ENCODE measurements around the gene FAM50A. TPM values are rescaled to one million over a fixed set of nuclear protein-coding genes. Genes with fewer than 3 reads are reported as not detected.
"Not testable (repeated sequence)": the region's sequence is repeated elsewhere in the genome, so short reads cannot be mapped to it uniquely, and the experiment has no call there.

The FAM50A gene
- total RNA-seq, 1 experiment from 2014 or later = 53.8 TPM

- no peaks in the 10 kb centered on the region for H3K27me3 ChIP-seq (ENCODE audit: low read length)
- no peak for ATAC-seq
- H3K36me3 ChIP-seq (ENCODE audit: low read depth, low read length) = no peaks in the 10 kb centered on the region
- no peak overlapping the region for H3K4me3 ChIP-seq (ENCODE audit: low read length)
- peaks cover 2% of the 10 kb centered on the region for H3K4me1 ChIP-seq (ENCODE audit: insufficient read depth, low read length)
- TF ChIP-seq EZH2 (IDR thresholded peaks at IDR 0.05; ENCODE audit: low read length, unreplicated experiment) = no peak
- TF ChIP-seq CTCF (conservative IDR thresholded peaks at IDR 0.05; ENCODE audit: low read depth, low read length) = no peak
- TF ChIP-seq EZH2phosphoT487 (IDR thresholded peaks at IDR 0.05; ENCODE audit: borderline replicate concordance, low read length) = no peak
- H3F3A ChIP-seq (ENCODE audit: low read length, unreplicated experiment) = no peaks in the 10 kb centered on the region
- H3K79me2 ChIP-seq (ENCODE audit: low read length) = peaks cover 5% of the 10 kb centered on the region
- no peaks in the 10 kb centered on the region for H3K9me2 ChIP-seq (replicated peaks; ENCODE audit: low read length)
- DNase-seq = no peak
- ChIA-PET POLR2A (ENCODE audit: unreplicated experiment) (no interaction called here), CTCF (no interaction called here)
- intact Hi-C loops (cut with micrococcal nuclease) = no loop called here
- BruUV-seq (replicated peaks) = no TSS peak
- H2AFZ ChIP-seq (ENCODE audit: low read length) = no peak overlapping the region
- H3K9ac ChIP-seq (ENCODE audit: low read length) = no peak overlapping the region
- no peaks in the 10 kb centered on the region for H4K20me1 ChIP-seq (ENCODE audit: low read length)
- no peak overlapping the region for H3K4me2 ChIP-seq (ENCODE audit: low read length)
- H3K9me3 ChIP-seq (ENCODE audit: low read length) = no peaks in the 10 kb centered on the region
- no peak overlapping the region for H3K27ac ChIP-seq (ENCODE audit: low read length)
These were observed 50.8 kb downstream of the FAM50A start for GRCh38 chrX:154494715-154495114.

- Histone ChIP-seq H3K4me3 (ENCODE audit: low read length) (no peak overlapping the region), H3K36me3 (ENCODE audit: low read depth, low read length) (no peaks in the 10 kb centered on the region), H3K27ac (ENCODE audit: low read length) (no peak overlapping the region), H4K20me1 (ENCODE audit: low read length) (no peaks in the 10 kb centered on the region), H3K4me2 (ENCODE audit: low read length) (no peak overlapping the region), H3K4me1 (ENCODE audit: insufficient read depth, low read length) (no peaks in the 10 kb centered on the region), H2AFZ (ENCODE audit: low read length) (no peak overlapping the region), H3K79me2 (ENCODE audit: low read length) (no peaks in the 10 kb centered on the region), H3F3A (ENCODE audit: low read length, unreplicated experiment) (no peaks in the 10 kb centered on the region), H3K9me2 (replicated peaks; ENCODE audit: low read length) (no peaks in the 10 kb centered on the region), H3K9ac (ENCODE audit: low read length) (no peak overlapping the region), H3K27me3 (ENCODE audit: low read length) (no peaks in the 10 kb centered on the region), H3K9me3 (ENCODE audit: low read length) (no peaks in the 10 kb centered on the region)
- ATAC-seq = no peak
- CTCF ChIA-PET = no interaction called here
- no peak for DNase-seq
- no TSS peak for BruUV-seq (replicated peaks)
- intact Hi-C loops (cut with micrococcal nuclease) = no loop called here
- POLR2A ChIA-PET (ENCODE audit: unreplicated experiment) = no interaction called here
- TF ChIP-seq CTCF (conservative IDR thresholded peaks at IDR 0.05; ENCODE audit: low read depth, low read length) (no peak), EZH2phosphoT487 (IDR thresholded peaks at IDR 0.05; ENCODE audit: borderline replicate concordance, low read length) (no peak), EZH2 (IDR thresholded peaks at IDR 0.05; ENCODE audit: low read length, unreplicated experiment) (no peak)
These were observed 51.6 kb downstream of the FAM50A start for GRCh38 chrX:154495472-154495922.

- H3K79me2 ChIP-seq (ENCODE audit: low read length); BruUV-seq (replicated peaks); H3K27ac ChIP-seq (ENCODE audit: low read length): not testable (repeated sequence)
These were observed 52.7 kb downstream of the FAM50A start for GRCh38 chrX:154496591-154497137.

More at GRCh38 chrX:154496591-154497137, 52.7 kb downstream of the FAM50A start:
- intact Hi-C loops (cut with micrococcal nuclease); H3K27me3 ChIP-seq (ENCODE audit: low read length); H3K9me3 ChIP-seq (ENCODE audit: low read length); H4K20me1 ChIP-seq (ENCODE audit: low read length); CTCF ChIA-PET; H3K4me1 ChIP-seq (ENCODE audit: insufficient read depth, low read length); H3K9me2 ChIP-seq (replicated peaks; ENCODE audit: low read length); H3K36me3 ChIP-seq (ENCODE audit: low read depth, low read length); H3K4me2 ChIP-seq (ENCODE audit: low read length); POLR2A ChIA-PET (ENCODE audit: unreplicated experiment); H3K4me3 ChIP-seq (ENCODE audit: low read length); H3F3A ChIP-seq (ENCODE audit: low read length, unreplicated experiment); H3K9ac ChIP-seq (ENCODE audit: low read length); DNase-seq; ATAC-seq; H2AFZ ChIP-seq (ENCODE audit: low read length): not testable (repeated sequence)

Small RNAs within 50 kb of the gene (microRNA-seq; reads per million reads assigned to microRNA genes)
- 1.0 reads per million for gene MIR6858 (ENCODE audit: unreplicated experiment)

Other genes with a start within 250 kb of the FAM50A start
- gene OPN1MW2, start 224.4 kb upstream of the FAM50A start, total RNA-seq (2014; rRNA removed) = not detected in 2 replicates
- not detected in 2 replicates for gene OPN1MW3, start 186.6 kb upstream of the FAM50A start, total RNA-seq (2014; rRNA removed)
- gene TEX28, start 149.0 kb upstream of the FAM50A start, total RNA-seq (2014; rRNA removed) = 0.11 TPM in 1 of 2 replicates, not detected in the other
- not detected in 2 replicates for gene TKTL1, start 148.3 kb upstream of the FAM50A start, total RNA-seq (2014; rRNA removed)
- gene FLNA, start 69.5 kb upstream of the FAM50A start, total RNA-seq (2014; rRNA removed) = 2,058 and 3,170 TPM in 2 replicates
- gene EMD, start 64.8 kb upstream of the FAM50A start, total RNA-seq (2014; rRNA removed) = 46.8 and 49.0 TPM in 2 replicates
- 2,879 and 3,401 TPM in 2 replicates for gene RPL10, start 45.8 kb upstream of the FAM50A start, total RNA-seq (2014; rRNA removed)
- 29.8 TPM in 2 replicates for gene DNASE1L1, start 34.9 kb upstream of the FAM50A start, total RNA-seq (2014; rRNA removed)
- 39.4 and 41.5 TPM in 2 replicates for gene TAFAZZIN, start 32.6 kb upstream of the FAM50A start, total RNA-seq (2014; rRNA removed)
- 68.7 and 94.0 TPM in 2 replicates for gene ATP6AP1, start 15.5 kb upstream of the FAM50A start, total RNA-seq (2014; rRNA removed)
- 96.1 and 97.1 TPM in 2 replicates for gene GDI1, start 7.0 kb upstream of the FAM50A start, total RNA-seq (2014; rRNA removed)
- gene PLXNA3, start 14.1 kb downstream of the FAM50A start, total RNA-seq (2014; rRNA removed) = 5.3 and 21.8 TPM in 2 replicates
- gene LAGE3, start 35.1 kb downstream of the FAM50A start, total RNA-seq (2014; rRNA removed) = 82.8 and 87.4 TPM in 2 replicates
- 92.3 and 101 TPM in 2 replicates for gene UBL4A, start 42.5 kb downstream of the FAM50A start, total RNA-seq (2014; rRNA removed)
- 42.1 and 50.6 TPM in 2 replicates for gene SLC10A3, start 46.5 kb downstream of the FAM50A start, total RNA-seq (2014; rRNA removed)
- gene FAM3A, start 72.1 kb downstream of the FAM50A start, total RNA-seq (2014; rRNA removed) = 69.2 and 88.0 TPM in 2 replicates
- 121 and 147 TPM in 2 replicates for gene G6PD, start 102.7 kb downstream of the FAM50A start, total RNA-seq (2014; rRNA removed)
- 34.3 and 39.6 TPM in 2 replicates for gene IKBKG, start 103.5 kb downstream of the FAM50A start, total RNA-seq (2014; rRNA removed)
- not detected in 2 replicates for gene CTAG1A, start 141.0 kb downstream of the FAM50A start, total RNA-seq (2014; rRNA removed)
- not detected in 2 replicates for gene CTAG1B, start 175.1 kb downstream of the FAM50A start, total RNA-seq (2014; rRNA removed)
- gene CTAG2, start 209.4 kb downstream of the FAM50A start, total RNA-seq (2014; rRNA removed) = not detected in 2 replicates

Data from PC-3 (cell line).